RKO (cell line): ENCODE data around the gene AMOTL1.
"Not testable (repeated sequence)": the region's sequence is repeated elsewhere in the genome, so short reads cannot be mapped to it uniquely, and the experiment has no call there.

Experiments used
- DNase-seq: peaks from one replicate; pipeline ENCODE4 v3.0.0-alpha.2; 2016; ENCODE audit warnings: low spot score

The AMOTL1 gene

GRCh38 chr11:94791942-94792341 lies 23.8 kb downstream of the AMOTL1 start:
- not testable (repeated sequence) for DNase-seq

GRCh38 chr11:94792451-94792850 lies 24.3 kb downstream of the AMOTL1 start:
- DNase-seq = no peak

GRCh38 chr11:94793002-94793401 lies 24.8 kb downstream of the AMOTL1 start:
- no peak for DNase-seq

- DNase-seq = no peak
These were observed 25.7 kb downstream of the AMOTL1 start for GRCh38 chr11:94793822-94794221.

- no peak for DNase-seq
These were observed 26.4 kb downstream of the AMOTL1 start for GRCh38 chr11:94794287-94795168.

- DNase-seq = no peak
These were observed 27.5 kb downstream of the AMOTL1 start for GRCh38 chr11:94795476-94796189.

- no peak for DNase-seq
These were observed 28.0 kb downstream of the AMOTL1 start for GRCh38 chr11:94796190-94796580.

- no peak for DNase-seq
These were observed 28.7 kb downstream of the AMOTL1 start for GRCh38 chr11:94796863-94797262.

- DNase-seq = no peak
These were observed 31.6 kb downstream of the AMOTL1 start for GRCh38 chr11:94799726-94800125.

- DNase-seq = no peak
These were observed 32.3 kb downstream of the AMOTL1 start for GRCh38 chr11:94800414-94800813.

- DNase-seq = no peak
These were observed 33.8 kb downstream of the AMOTL1 start for GRCh38 chr11:94801866-94802460.

- DNase-seq = no peak
These were observed 34.3 kb downstream of the AMOTL1 start for GRCh38 chr11:94802501-94802900.

GRCh38 chr11:94803491-94803890 lies 35.3 kb downstream of the AMOTL1 start:
- DNase-seq = no peak

- no peak for DNase-seq
These were observed 36.7 kb downstream of the AMOTL1 start for GRCh38 chr11:94804874-94805273.

- no peak for DNase-seq
These were observed 37.9 kb downstream of the AMOTL1 start for GRCh38 chr11:94806014-94806413.

GRCh38 chr11:94806419-94806818 lies 38.3 kb downstream of the AMOTL1 start:
- DNase-seq = no peak

GRCh38 chr11:94809251-94809650 lies 41.1 kb downstream of the AMOTL1 start:
- DNase-seq = no peak

- not testable (repeated sequence) for DNase-seq
These were observed 44.9 kb downstream of the AMOTL1 start for GRCh38 chr11:94812724-94813720.

GRCh38 chr11:94814272-94814976 lies 46.3 kb downstream of the AMOTL1 start:
- DNase-seq = no peak

- DNase-seq = peak; percentile 29
These were observed 47.7 kb downstream of the AMOTL1 start for GRCh38 chr11:94815705-94816344.
